GM12872 (cell line): ENCODE data around the gene VPS18.

Source experiments
- CTCF ChIP-seq: IDR thresholded peaks from 3 replicates; pipeline ENCODE4 v1.5.1; 2011; ENCODE audit warnings: low read depth, mild to moderate bottlenecking, low read length, moderate library complexity; ENCODE audit not compliant: insufficient read depth

VPS18 gene

DNA sequence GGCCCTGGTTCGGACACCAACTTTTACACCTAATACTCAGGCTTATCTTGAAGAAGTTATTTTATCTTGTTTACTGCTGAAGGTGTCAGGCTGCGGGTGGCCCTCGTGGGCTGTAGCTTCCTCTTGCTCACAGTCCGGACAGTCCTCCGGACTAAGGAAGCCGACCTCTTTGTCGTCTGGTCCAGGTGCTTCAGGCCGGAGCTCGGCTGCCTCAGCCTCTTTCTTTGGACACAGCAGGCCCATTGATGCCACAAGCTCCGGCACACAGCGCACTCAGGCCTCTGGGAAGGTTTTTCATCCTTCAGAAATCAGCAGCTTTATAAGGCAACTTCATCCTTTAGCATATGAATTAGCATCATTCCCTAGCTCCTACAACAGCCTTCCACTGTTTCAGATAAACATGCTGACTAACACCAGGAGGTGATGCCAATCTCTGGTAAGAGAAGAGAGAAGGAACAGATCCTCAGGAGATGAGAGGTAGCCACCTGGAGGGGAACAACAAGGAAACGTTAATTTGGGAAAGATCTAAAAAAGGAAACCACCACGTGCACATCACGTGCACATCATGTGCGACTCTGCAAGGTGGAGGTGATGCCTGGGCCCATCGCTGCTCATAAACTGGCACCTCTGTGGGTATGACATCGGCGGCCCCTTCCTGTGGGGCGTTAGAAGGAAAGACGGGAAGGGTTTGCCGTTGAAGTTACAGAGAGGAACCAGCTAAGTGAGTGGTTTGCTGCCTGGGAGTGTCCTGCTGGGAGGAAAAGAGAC is 54.6 kb downstream of the VPS18 start:
- no peak for TF ChIP-seq CTCF

GRCh38 chr15:40949756-40950207 is 55.5 kb downstream of the VPS18 start:
- TF ChIP-seq CTCF = no peak

- no peak for TF ChIP-seq CTCF
These were observed 57.5 kb downstream of the VPS18 start for GRCh38 chr15:40951764-40952163.

- TF ChIP-seq CTCF = no peak
These were observed 58.2 kb downstream of the VPS18 start for GRCh38 chr15:40952301-40952900.

GRCh38 chr15:40952901-40953712 is 58.9 kb downstream of the VPS18 start, which contains the start of gene CHAC1:
TSS of gene CHAC1 (plus strand) at chr15:40953471. CDS start at chr15:40953584, 113 bp downstream.
- no peak for TF ChIP-seq CTCF
